Natural killer cell treated with Interleukin-12 subunit alpha and Interleukin-12 subunit beta and Interleukin-15 and Interleukin-18, amount 100 ng/mL, for 72 hours (primary cell): ENCODE measurements around the gene HSPA9. TPM values are rescaled to one million over a fixed set of nuclear protein-coding genes. Genes with fewer than 3 reads are reported as not detected.

Experiments used
- ATAC-seq, 2 donors: fragments of 150-1000 bp; cut with Tn5 transposase in 1 of 2; sonication (Bioruptor Pico), chemical (Tn5 transposase) in 1 of 2; 2 replicates each; pipeline ENCODE4 v1.10.0; 2021
- DNase-seq: peaks from one replicate; pipeline ENCODE4 v3.0.0; 2022; ENCODE audit warnings: low spot score
- H3K27ac Mint-ChIP-seq, 2 donors: 1 replicate in 1 of 2; 2 replicates in 1 of 2; pipeline ENCODE4 v1.8.0; 2022; ENCODE audit warnings: mixed read lengths in 2 of 2, mild to moderate bottlenecking in 1 of 2, moderate library complexity in 1 of 2
- H3K27me3 Mint-ChIP-seq, 2 donors: 1 replicate in 1 of 2; 2 replicates in 1 of 2; pipeline ENCODE4 v1.8.0; 2022; ENCODE audit warnings: mixed read lengths in 2 of 2
- H3K36me3 Mint-ChIP-seq: one replicate; pipeline ENCODE4 v1.8.0; 2022; ENCODE audit warnings: mixed read lengths
- H3K4me1 Mint-ChIP-seq, 2 donors: 1 replicate in 1 of 2; 2 replicates in 1 of 2; pipeline ENCODE4 v1.8.0; 2022; ENCODE audit warnings: low read depth in 2 of 2, mixed read lengths in 2 of 2, mild to moderate bottlenecking in 1 of 2
- H3K4me3 Mint-ChIP-seq: one replicate; pipeline ENCODE4 v1.8.0; 2022; ENCODE audit warnings: mixed read lengths
- H3K9me3 Mint-ChIP-seq: 2 replicates; pipeline ENCODE4 v1.8.0; 2022; ENCODE audit warnings: mixed read lengths
- total RNA-seq, 2 donors: library from RNA; stranded (reverse); gene quantifications; one replicate each; pipeline ENCODE4 v1.2.3, GENCODE V29; 2022

HSPA9 gene
- total RNA-seq, 2 donors from 2014 or later = 337 to 473 TPM

- Mint-ChIP-seq H3K27ac (no peak overlapping the region), H3K4me3 (no peak overlapping the region), H3K27me3 (peaks cover 0 to 2% of the 10 kb centered on the region in 2 donors), H3K9me3 (no peaks in the 10 kb centered on the region), H3K36me3 (no peaks in the 10 kb centered on the region), H3K4me1 (peaks cover 4 to 7% of the 10 kb centered on the region in 2 donors)
- ATAC-seq (no peak), DNase-seq (no peak)
Measured at GRCh38 chr5:138580777-138581176, 5.6 kb upstream of the HSPA9 start.

- ATAC-seq = no peak
- Mint-ChIP-seq H3K4me3 (no peak overlapping the region), H3K27me3 (peaks cover 0 to 2% of the 10 kb centered on the region in 2 donors), H3K4me1 (peaks cover 8 to 13% of the 10 kb centered on the region in 2 donors), H3K9me3 (no peaks in the 10 kb centered on the region), H3K36me3 (peaks cover under 1% of the 10 kb centered on the region), H3K27ac (no peak overlapping the region)
- DNase-seq = no peak
Measured at GRCh38 chr5:138580001-138580400, 4.8 kb upstream of the HSPA9 start.

- Mint-ChIP-seq H3K4me3 (no peak overlapping the region), H3K36me3 (peaks cover 6% of the 10 kb centered on the region), H3K27me3 (no peaks in the 10 kb centered on the region), H3K27ac (no peak overlapping the region), H3K9me3 (no peaks in the 10 kb centered on the region), H3K4me1 (peaks cover 13 to 18% of the 10 kb centered on the region in 2 donors)
- ATAC-seq (no peak), DNase-seq (no peak)
Measured at GRCh38 chr5:138579517-138579863, 4.3 kb upstream of the HSPA9 start.

GRCh38 chr5:138577452-138577851, 2.3 kb upstream of the HSPA9 start:
- DNase-seq = no peak
- H3K4me1 Mint-ChIP-seq = peaks cover 21 to 25% of the 10 kb centered on the region in 2 donors
- ATAC-seq = no peak
- no peaks in the 10 kb centered on the region for H3K9me3 Mint-ChIP-seq
- H3K4me3 Mint-ChIP-seq = no peak overlapping the region
- peak overlapping the region; percentile 99 to 100 for H3K27ac Mint-ChIP-seq
- peaks cover 19% of the 10 kb centered on the region for H3K36me3 Mint-ChIP-seq
- H3K27me3 Mint-ChIP-seq = no peaks in the 10 kb centered on the region

GRCh38 chr5:138574744-138575193, 432 bp downstream of the HSPA9 start:
- DNase-seq = no peak
- Mint-ChIP-seq H3K27me3 (no peaks in the 10 kb centered on the region), H3K4me3 (peak overlapping the region; percentile 96), H3K36me3 (peaks cover 27% of the 10 kb centered on the region), H3K27ac (peak overlapping the region; percentile 99 to 100), H3K9me3 (no peaks in the 10 kb centered on the region), H3K4me1 (peaks cover 28 to 30% of the 10 kb centered on the region in 2 donors)
- ATAC-seq = peak in 1 of 2 donors; percentile 49

- Mint-ChIP-seq H3K4me1 (peaks cover 25 to 34% of the 10 kb centered on the region in 2 donors), H3K27ac (peak overlapping the region; percentile 99 to 100), H3K27me3 (no peaks in the 10 kb centered on the region), H3K4me3 (peak overlapping the region; percentile 96), H3K9me3 (no peaks in the 10 kb centered on the region), H3K36me3 (peaks cover 30% of the 10 kb centered on the region)
- ATAC-seq = no peak
- DNase-seq = no peak
Measured at GRCh38 chr5:138573949-138574670, 1.1 kb downstream of the HSPA9 start.

- Mint-ChIP-seq H3K9me3 (no peaks in the 10 kb centered on the region), H3K36me3 (peaks cover 39% of the 10 kb centered on the region), H3K27ac (peak overlapping the region; percentile 99 to 100), H3K4me3 (peak overlapping the region; percentile 96), H3K27me3 (no peaks in the 10 kb centered on the region), H3K4me1 (peaks cover 33 to 42% of the 10 kb centered on the region in 2 donors)
- DNase-seq (no peak), ATAC-seq (no peak)
Measured at GRCh38 chr5:138573223-138573622, 2.0 kb downstream of the HSPA9 start.

- no peaks in the 10 kb centered on the region for H3K9me3 Mint-ChIP-seq
- H3K36me3 Mint-ChIP-seq = peaks cover 56% of the 10 kb centered on the region
- no peak overlapping the region for H3K27ac Mint-ChIP-seq
- no peak for DNase-seq
- no peak for ATAC-seq
- H3K27me3 Mint-ChIP-seq = no peaks in the 10 kb centered on the region
- peak overlapping the region; percentile 20 for H3K4me3 Mint-ChIP-seq
- H3K4me1 Mint-ChIP-seq = peaks cover 51 to 57% of the 10 kb centered on the region in 2 donors
Measured at GRCh38 chr5:138570871-138571270, 4.3 kb downstream of the HSPA9 start.

- no peaks in the 10 kb centered on the region for H3K9me3 Mint-ChIP-seq
- peaks cover 58% of the 10 kb centered on the region for H3K36me3 Mint-ChIP-seq
- H3K27ac Mint-ChIP-seq = no peak overlapping the region
- peak overlapping the region; percentile 6 for H3K4me3 Mint-ChIP-seq
- H3K27me3 Mint-ChIP-seq = no peaks in the 10 kb centered on the region
- peaks cover 51 to 60% of the 10 kb centered on the region in 2 donors for H3K4me1 Mint-ChIP-seq
- no peak for DNase-seq
- no peak for ATAC-seq
Measured at GRCh38 chr5:138569782-138570181, 5.4 kb downstream of the HSPA9 start.

GRCh38 chr5:138568061-138568824, 7.0 kb downstream of the HSPA9 start:
- Mint-ChIP-seq H3K4me3 (peak overlapping the region; percentile 76), H3K27ac (peak overlapping the region; percentile 88), H3K27me3 (no peaks in the 10 kb centered on the region), H3K4me1 (peaks cover 58 to 61% of the 10 kb centered on the region in 2 donors), H3K9me3 (no peaks in the 10 kb centered on the region), H3K36me3 (peaks cover 57% of the 10 kb centered on the region)
- ATAC-seq (no peak), DNase-seq (no peak)

- ATAC-seq (no peak), DNase-seq (no peak)
- no peaks in the 10 kb centered on the region for H3K9me3 Mint-ChIP-seq
- H3K4me3 Mint-ChIP-seq = peak overlapping the region; percentile 76
- H3K27ac Mint-ChIP-seq = peak overlapping the region; percentile 88
- H3K4me1 Mint-ChIP-seq = peaks cover 57 to 58% of the 10 kb centered on the region in 2 donors
- no peaks in the 10 kb centered on the region for H3K27me3 Mint-ChIP-seq
- peaks cover 51% of the 10 kb centered on the region for H3K36me3 Mint-ChIP-seq
Measured at GRCh38 chr5:138566792-138567191, 8.4 kb downstream of the HSPA9 start.

- H3K27ac Mint-ChIP-seq = peak overlapping the region; percentile 88
- H3K4me1 Mint-ChIP-seq = peaks cover 59 to 71% of the 10 kb centered on the region in 2 donors
- H3K36me3 Mint-ChIP-seq = peaks cover 59% of the 10 kb centered on the region
- H3K27me3 Mint-ChIP-seq = no peaks in the 10 kb centered on the region
- H3K9me3 Mint-ChIP-seq = no peaks in the 10 kb centered on the region
- ATAC-seq (peak; percentile 91 to 92), DNase-seq (peak; percentile 66)
- peak overlapping the region; percentile 76 for H3K4me3 Mint-ChIP-seq
Measured at GRCh38 chr5:138565100-138565821, 9.9 kb downstream of the HSPA9 start.

- no peak for ATAC-seq
- Mint-ChIP-seq H3K4me3 (peak overlapping the region; percentile 76), H3K27ac (peak overlapping the region; percentile 88), H3K27me3 (no peaks in the 10 kb centered on the region), H3K36me3 (peaks cover 67% of the 10 kb centered on the region), H3K9me3 (no peaks in the 10 kb centered on the region), H3K4me1 (peaks cover 64 to 78% of the 10 kb centered on the region in 2 donors)
- DNase-seq = no peak
Measured at GRCh38 chr5:138564242-138564641, 11.0 kb downstream of the HSPA9 start.
